Small intestine (tissue), 7 donors: ENCODE data around the gene TMCO1. TPM values are rescaled to one million over a fixed set of nuclear protein-coding genes. Genes with fewer than 3 reads are reported as not detected.

Experiments used
- DNase-seq, 2 donors: peaks; one replicate each; pipeline versions ENCODE4 v3.0.0 to v3.0.0-alpha.2; 2013
- FAIRE-seq: peaks from 2 replicates; lab custom pipeline; 2012; peaks lifted over from hg19 to GRCh38; lab: Jason Lieb, UNC
- H3K27ac ChIP-seq, 3 donors: one replicate each; pipeline ENCODE4 v1.5.1; 2013; ENCODE audit warnings: low read length in 2 of 3, mild to moderate bottlenecking in 2 of 3, control low read depth in 1 of 3, inconsistent platforms in 1 of 3, low read depth in 1 of 3, moderate library complexity in 1 of 3
- H3K27me3 ChIP-seq, 3 donors: one replicate each; pipeline ENCODE4 v1.6.1; 2013; ENCODE audit warnings: low read length in 3 of 3, inconsistent platforms in 1 of 3; ENCODE audit not compliant: control insufficient read depth in 3 of 3, insufficient read depth in 3 of 3
- H3K36me3 ChIP-seq, 3 donors: one replicate each; pipeline ENCODE4 v1.6.1; 2013; ENCODE audit warnings: low read length in 3 of 3, inconsistent platforms in 1 of 3, low read depth in 1 of 3, mild to moderate bottlenecking in 1 of 3, moderate library complexity in 1 of 3; ENCODE audit not compliant: control insufficient read depth in 3 of 3, insufficient read depth in 2 of 3
- H3K4me1 ChIP-seq, 3 donors: one replicate each; pipeline ENCODE4 v1.6.1; 2013; ENCODE audit warnings: low read length in 2 of 3, inconsistent platforms in 1 of 3, low read depth in 1 of 3, mild to moderate bottlenecking in 1 of 3, moderate library complexity in 1 of 3; ENCODE audit not compliant: control insufficient read depth in 3 of 3, insufficient read depth in 2 of 3
- H3K4me3 ChIP-seq, 3 donors: one replicate each; pipeline ENCODE4 v1.5.1; 2013; ENCODE audit warnings: low read length in 3 of 3, control low read depth in 1 of 3, inconsistent platforms in 1 of 3, low read depth in 1 of 3, mild to moderate bottlenecking in 1 of 3, moderate library complexity in 1 of 3
- H3K9me3 ChIP-seq, 2 donors: one replicate each; pipeline ENCODE4 v1.6.1; 2013; ENCODE audit warnings: low read depth in 1 of 2, low read length in 1 of 2; ENCODE audit not compliant: control insufficient read depth in 2 of 2, insufficient read depth in 1 of 2
- WGBS, 3 donors: extraction: QIAGEN DNeasy Blood & Tissue Kit; methylation state at CpG; one replicate each; pipeline ENCODE4 v1.1.7; 2013; 5-methylcytosine and 5-hydroxymethylcytosine counted together
- polyA plus RNA-seq, 4 donors: library from polyadenylated mRNA; stranded (reverse) in 3 of 4; unstranded in 1 of 4; fragments of 200-250 nt in 3 of 4; fragments of 120-200 nt in 1 of 4; gene quantifications; one replicate each; pipeline versions ENCODE4 v1.2.1 to v1.2.3, GENCODE V29; 2013
- donor health status: healthy with polysubstance abuse.
- donor health status: control.
- donor health status: control.
- donor health status: Bipolar disorder and iron deficiency.
- donor health status: healthy.

TMCO1 gene
- polyA plus RNA-seq, 4 donors, result 68.7 to 143 (median 105) TPM

- no peak for DNase-seq
- H3K9me3 ChIP-seq, result no peaks in the 10 kb centered on the region
- no peaks in the 10 kb centered on the region for H3K4me1 ChIP-seq
- 37 to 83% (median 42%) methylated on average over 1 of the region's 1 CpG for WGBS, 3 donors
- no peak for FAIRE-seq
- H3K36me3 ChIP-seq, result peaks cover 14 to 29% (median 28%) of the 10 kb centered on the region in 3 donors
- no peak overlapping the region for H3K4me3 ChIP-seq
- H3K27me3 ChIP-seq, result no peaks in the 10 kb centered on the region
- H3K27ac ChIP-seq, result no peak overlapping the region
Measured at GRCh38 chr1:165679282-165680036, 89.2 kb downstream of the TMCO1 start.

DNA sequence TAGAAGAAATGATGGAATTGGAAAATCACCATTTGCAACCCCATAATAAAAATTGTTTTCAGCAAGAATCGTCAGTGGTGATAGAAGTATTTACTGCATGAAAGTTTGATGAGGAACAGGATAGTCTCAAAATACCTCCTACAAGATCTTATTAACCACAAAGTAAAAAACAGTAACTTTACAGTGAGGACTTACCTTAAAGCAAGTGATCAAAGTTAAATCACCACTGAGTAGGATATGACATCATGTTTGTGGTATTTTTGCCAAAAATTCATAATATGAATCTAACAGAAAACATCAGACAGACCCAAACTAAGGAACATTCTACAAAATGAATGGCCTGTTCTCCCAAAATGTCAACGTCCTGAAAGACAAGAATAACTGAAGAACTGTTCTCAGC is 90.2 kb downstream of the TMCO1 start:
- WGBS, 3 donors, result 4 to 36% (median 18%) methylated on average over 2 of the region's 2 CpGs
- Histone ChIP-seq H3K9me3 (no peaks in the 10 kb centered on the region), H3K4me1 (no peaks in the 10 kb centered on the region), H3K27me3 (no peaks in the 10 kb centered on the region), H3K4me3 (no peak overlapping the region), H3K36me3 (peaks cover 14 to 30% (median 28%) of the 10 kb centered on the region in 3 donors), H3K27ac (no peak overlapping the region)
- DNase-seq (no peak), FAIRE-seq (no peak)

Other genes starting within 250 kb of the TMCO1 start
- not detected for gene LRRC52, start 224.9 kb downstream of the TMCO1 start, polyA plus RNA-seq
- gene MGST3, start 137.6 kb downstream of the TMCO1 start, polyA plus RNA-seq, result 100 to 1,000 TPM; 129 to 837 (median 545) TPM
- gene ALDH9A1, start 70.3 kb downstream of the TMCO1 start, polyA plus RNA-seq, result 10 to 100 TPM; 53.0 to 73.2 (median 60.3) TPM
- gene UCK2, start 58.7 kb upstream of the TMCO1 start, polyA plus RNA-seq, result 10 to 100 TPM; 22.2 to 37.6 (median 35.5) TPM